ENCODE data around the gene CAPN15.

The CAPN15 gene

GRCh38 chr16:577796-578195 lies 50.3 kb downstream of the CAPN15 start:
- TF ChIP-seq, protein P1, sequence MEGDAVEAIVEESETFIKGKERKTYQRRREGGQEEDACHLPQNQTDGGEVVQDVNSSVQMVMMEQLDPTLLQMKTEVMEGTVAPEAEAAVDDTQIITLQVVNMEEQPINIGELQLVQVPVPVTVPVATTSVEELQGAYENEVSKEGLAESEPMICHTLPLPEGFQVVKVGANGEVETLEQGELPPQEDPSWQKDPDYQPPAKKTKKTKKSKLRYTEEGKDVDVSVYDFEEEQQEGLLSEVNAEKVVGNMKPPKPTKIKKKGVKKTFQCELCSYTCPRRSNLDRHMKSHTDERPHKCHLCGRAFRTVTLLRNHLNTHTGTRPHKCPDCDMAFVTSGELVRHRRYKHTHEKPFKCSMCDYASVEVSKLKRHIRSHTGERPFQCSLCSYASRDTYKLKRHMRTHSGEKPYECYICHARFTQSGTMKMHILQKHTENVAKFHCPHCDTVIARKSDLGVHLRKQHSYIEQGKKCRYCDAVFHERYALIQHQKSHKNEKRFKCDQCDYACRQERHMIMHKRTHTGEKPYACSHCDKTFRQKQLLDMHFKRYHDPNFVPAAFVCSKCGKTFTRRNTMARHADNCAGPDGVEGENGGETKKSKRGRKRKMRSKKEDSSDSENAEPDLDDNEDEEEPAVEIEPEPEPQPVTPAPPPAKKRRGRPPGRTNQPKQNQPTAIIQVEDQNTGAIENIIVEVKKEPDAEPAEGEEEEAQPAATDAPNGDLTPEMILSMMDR (conservative IDR thresholded peaks at IDR 0.05; ENCODE audit: low read depth) = no peak
- no peak for DNase-seq (ENCODE audit: low spot score)
- POLR2A ChIA-PET (ENCODE audit: low non-redundant PET) = interaction anchor here (0.5 kb wide), 1 partner anchor 21 kb away, joined by 3 read pairs; no protein-coding TSS in a partner anchor
- CTCF ChIA-PET = interaction anchor here (0.9 kb wide), 1 partner anchor 33 kb away, joined by 3 read pairs; no protein-coding TSS in a partner anchor
- H3K27ac ChIP-seq = peak overlapping the region; percentile 49; the same call in 1 of the 2 replicates

DNA sequence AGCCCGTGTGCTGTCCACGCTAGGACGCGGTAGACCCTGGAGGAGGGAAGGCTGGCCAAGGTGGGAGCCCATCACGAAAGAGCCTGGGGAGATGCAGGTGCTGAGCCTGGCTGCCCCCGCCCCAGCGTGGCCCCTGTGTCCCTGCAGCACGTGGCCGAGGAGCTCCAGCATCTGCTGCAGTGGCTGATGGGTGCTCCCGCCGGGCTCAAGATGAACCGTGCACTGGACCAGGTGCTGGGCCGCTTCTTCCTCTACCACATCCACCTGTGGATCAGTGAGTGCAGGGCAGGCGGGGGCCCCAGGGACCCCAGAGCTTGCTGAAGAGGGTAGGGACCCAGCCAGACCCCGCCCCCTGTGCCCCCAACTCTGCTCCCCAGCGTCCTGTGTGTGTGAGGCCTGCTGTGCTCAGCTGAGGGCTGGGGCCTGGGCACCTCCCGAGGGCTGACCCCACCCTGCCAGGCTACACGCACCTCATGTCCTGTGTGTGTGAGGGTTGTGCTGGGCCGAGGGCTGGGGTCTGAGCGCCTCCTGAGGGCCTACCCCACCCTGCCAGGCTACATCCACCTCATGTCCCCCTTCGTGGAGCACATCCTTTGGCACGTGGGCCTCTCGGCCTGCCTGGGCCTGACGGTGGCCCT lies 50.8 kb downstream of the CAPN15 start:
- POLR2A ChIA-PET (ENCODE audit: low non-redundant PET) = no interaction called here
- no peak for DNase-seq (ENCODE audit: low spot score)
- TF ChIP-seq, protein P1 (conservative IDR thresholded peaks at IDR 0.05; ENCODE audit: low read depth) = no peak
- CTCF ChIA-PET = no interaction called here
- peak overlapping the region; percentile 49; the same call in 1 of the 2 replicates for H3K27ac ChIP-seq

DNA sequence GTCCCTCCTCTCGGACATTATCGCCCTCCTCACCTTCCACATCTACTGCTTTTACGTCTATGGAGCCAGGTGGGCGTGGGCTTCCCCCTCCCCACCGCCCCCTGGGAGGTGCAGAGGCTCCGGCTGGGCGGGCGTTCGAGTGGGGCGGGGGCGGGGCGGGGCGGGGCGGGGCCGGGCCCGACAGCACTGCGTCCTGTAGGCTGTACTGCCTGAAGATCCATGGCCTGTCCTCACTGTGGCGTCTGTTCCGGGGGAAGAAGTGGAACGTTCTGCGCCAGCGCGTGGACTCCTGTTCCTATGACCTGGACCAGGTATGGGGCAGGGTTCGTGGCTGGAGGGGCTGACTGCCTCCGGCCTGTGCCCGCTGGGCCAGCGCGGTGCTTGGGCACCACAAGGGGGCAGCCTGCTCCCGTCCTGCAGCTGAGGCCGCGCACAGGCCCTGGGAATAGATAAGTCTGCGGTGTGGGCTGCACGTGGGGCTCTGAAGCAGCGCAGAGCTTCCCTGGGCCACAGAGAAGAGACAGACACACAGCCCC lies 51.4 kb downstream of the CAPN15 start:
- ChIA-PET POLR2A (ENCODE audit: low non-redundant PET) (no interaction called here), CTCF (interaction anchor here (0.7 to 0.8 kb wide), 2 partner anchors 13 to 82 kb away, joined by 3 read pairs; no protein-coding TSS in a partner anchor)
- TF ChIP-seq, protein P1 (conservative IDR thresholded peaks at IDR 0.05; ENCODE audit: low read depth) = peak; percentile 77
- H3K27ac ChIP-seq = peak overlapping the region; percentile 49; the same call in 1 of the 2 replicates
- no peak for DNase-seq (ENCODE audit: low spot score)

DNA sequence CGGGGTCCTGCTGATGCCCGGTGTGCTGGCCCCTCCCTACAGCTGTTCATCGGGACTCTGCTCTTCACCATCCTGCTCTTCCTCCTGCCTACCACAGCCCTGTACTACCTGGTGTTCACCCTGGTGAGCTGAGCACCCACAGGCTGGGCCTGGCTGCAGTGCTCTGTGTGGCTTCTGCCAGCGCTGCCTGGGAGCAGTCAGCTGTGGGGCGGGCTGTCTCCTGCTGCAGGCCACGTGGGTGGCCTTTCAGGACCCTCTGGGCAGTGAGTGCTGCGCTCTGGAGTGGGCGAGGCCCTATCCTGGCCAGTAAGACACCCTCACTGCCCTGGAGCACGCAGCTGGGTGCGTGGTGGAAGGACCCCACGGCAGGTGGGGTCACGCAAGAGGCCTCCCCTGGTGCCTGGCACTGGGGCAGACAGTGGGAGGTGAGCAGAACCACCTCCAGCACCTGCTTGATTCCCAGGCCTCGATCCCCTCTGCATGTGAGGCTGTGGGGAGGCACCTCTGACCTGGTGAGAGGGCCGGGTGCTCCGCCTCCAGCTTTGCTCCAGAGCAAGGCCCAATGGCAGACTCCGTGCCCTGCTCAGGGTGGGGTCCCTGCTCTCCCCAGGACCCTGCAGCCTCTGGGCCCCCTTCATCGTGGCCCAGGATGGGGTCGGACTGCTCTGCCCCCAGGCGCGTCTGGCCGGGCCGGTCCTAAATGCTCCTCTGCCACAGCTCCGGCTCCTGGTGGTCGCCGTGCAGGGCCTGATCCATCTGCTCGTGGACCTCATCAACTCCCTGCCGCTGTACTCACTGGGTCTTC lies 52.8 kb downstream of the CAPN15 start:
- DNase-seq (ENCODE audit: low spot score) = no peak
- TF ChIP-seq, protein P1 (conservative IDR thresholded peaks at IDR 0.05; ENCODE audit: low read depth) = no peak
- POLR2A ChIA-PET (ENCODE audit: low non-redundant PET) = interaction anchor here (0.6 kb wide), 1 partner anchor 10 kb away, joined by 3 read pairs; no protein-coding TSS in a partner anchor
- peak overlapping the region; percentile 13 for H3K27ac ChIP-seq
- CTCF ChIA-PET = interaction anchor here (0.6 to 0.8 kb wide), 3 partner anchors 63 to 102 kb away, joined by 3 read pairs; no protein-coding TSS in a partner anchor

DNA sequence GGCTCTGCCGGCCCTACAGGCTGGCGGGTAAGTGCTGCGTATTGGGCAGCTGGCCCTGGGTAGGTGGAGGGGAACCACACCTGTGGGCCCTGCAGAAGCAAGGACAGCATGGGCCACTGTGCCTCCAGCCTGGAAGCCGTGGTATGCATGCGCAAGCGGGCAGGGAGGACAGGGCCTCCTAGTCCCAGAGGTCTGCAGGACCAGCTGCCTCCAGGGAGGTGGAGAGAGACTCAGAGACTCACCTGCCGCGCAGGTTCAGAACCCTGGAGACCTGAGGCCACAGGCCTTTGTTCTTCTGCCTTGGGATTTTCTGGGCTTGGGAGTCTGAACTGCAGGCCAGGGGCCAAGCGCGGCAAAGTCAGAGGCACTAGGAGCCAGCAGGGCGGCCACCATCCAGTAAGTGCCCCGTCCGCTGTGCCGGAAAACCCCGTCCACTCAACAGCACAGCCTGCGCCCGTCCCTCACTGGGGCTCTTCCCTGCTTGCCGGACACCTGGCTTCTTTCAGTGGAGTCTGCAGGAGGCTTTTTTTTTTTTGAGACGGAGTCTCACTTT lies 53.5 kb downstream of the CAPN15 start:
- CTCF ChIA-PET = interaction anchor here (0.6 kb wide), 1 partner anchor 63 kb away, joined by 7 read pairs; no protein-coding TSS in a partner anchor
- H3K27ac ChIP-seq = peak overlapping the region; percentile 13; the same call in 1 of the 2 replicates
- no peak for DNase-seq (ENCODE audit: low spot score)
- TF ChIP-seq, protein P1 (conservative IDR thresholded peaks at IDR 0.05; ENCODE audit: low read depth) = no peak
- POLR2A ChIA-PET (ENCODE audit: low non-redundant PET) = no interaction called here

DNA sequence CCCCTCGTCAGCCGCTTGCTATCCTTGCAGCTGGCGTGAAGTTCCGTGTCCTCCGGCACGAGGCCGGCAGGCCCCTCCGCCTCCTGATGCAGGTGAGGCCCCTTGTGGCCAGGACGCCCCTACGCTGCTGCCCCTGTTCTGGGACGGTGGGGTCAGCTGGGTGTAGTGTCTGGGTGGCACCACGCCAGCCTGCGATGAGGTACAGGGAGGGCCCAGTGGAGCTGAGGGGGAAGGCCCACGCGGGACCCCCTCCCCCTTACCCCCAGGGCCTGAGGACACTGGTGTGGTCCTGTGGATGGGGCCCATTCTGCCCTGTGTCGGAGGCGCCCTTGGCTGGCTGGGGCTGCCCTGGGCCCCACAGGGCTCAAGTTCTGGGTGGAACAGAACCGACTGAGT lies 54.7 kb downstream of the CAPN15 start:
- 0 out of 2 replicates have a peak overlapping the region, but pooled peaks have one; percentile 47 for H3K27ac ChIP-seq
- POLR2A ChIA-PET (ENCODE audit: low non-redundant PET) = no interaction called here
- CTCF ChIA-PET = interaction anchor here (0.6 to 1.2 kb wide), 7 partner anchors 10 to 137 kb away, joined by 3 to 7 read pairs (median 4); partner anchors contain the start of genes PIGQ and RHOT2
- DNase-seq (ENCODE audit: low spot score) = no peak
- TF ChIP-seq, protein P1 (conservative IDR thresholded peaks at IDR 0.05; ENCODE audit: low read depth) = no peak
